ENCODE measurements around the gene RBM47. TPM values are rescaled to one million over a fixed set of nuclear protein-coding genes. Genes with fewer than 3 reads are reported as not detected.
A peak's percentile ranks its signal among the peaks of the same experiment; 100 is the strongest.

The RBM47 gene
- total and polyA plus RNA-seq, 7 experiments from 2014 or later, result 0.17 to 47.2 (median 1.9) TPM

DNA sequence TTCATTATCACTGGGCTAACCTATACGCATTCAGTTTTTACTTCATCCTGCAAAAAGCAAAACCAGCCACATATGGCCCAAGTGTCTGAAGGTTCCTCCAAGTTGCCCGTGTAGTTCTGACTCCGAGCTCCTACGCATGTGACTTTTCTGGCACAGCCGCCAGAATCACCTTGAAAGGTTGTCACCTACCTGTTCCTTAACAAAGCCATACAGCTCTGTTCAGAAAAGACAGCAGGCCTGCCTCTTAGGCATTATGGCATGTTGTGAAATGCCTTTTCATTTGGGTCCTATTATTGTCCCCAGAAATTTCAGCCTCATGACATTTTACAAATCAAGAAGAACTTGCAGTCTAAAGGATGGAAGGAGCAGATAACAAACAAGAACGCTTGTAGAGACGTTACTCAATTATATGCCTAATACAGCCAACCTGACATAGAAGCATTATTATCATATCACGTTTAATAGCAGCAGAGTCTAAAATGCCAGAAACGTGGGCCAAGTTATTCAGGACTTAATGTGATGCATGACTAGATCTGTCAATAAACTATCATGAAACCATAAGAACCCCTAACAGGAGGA, 118.5 kb downstream of the RBM47 start:
- Histone ChIP-seq H3K4me3 (ENCODE audit: low read length) (no peak overlapping the region), H3K36me3 (ENCODE audit: control insufficient read depth in 2 of 3, insufficient read depth in 3 of 3, low read length in 3 of 3) (no peaks in the 10 kb centered on the region), H3K9me3 (ENCODE audit: control insufficient read depth in 2 of 3, low read length in 3 of 3) (no peaks in the 10 kb centered on the region), H3K27ac (ENCODE audit: low read depth, low read length) (no peak overlapping the region), H3K4me1 (ENCODE audit: control insufficient read depth in 2 of 2, insufficient read depth in 2 of 2, low read length in 2 of 2) (no peaks in the 10 kb centered on the region), H3K27me3 (ENCODE audit: control insufficient read depth in 2 of 2, insufficient read depth in 2 of 2, low read length in 2 of 2) (no peaks in the 10 kb centered on the region)
- H3K4me1 Mint-ChIP-seq, result peaks cover 0 to 12% (median 7%) of the 10 kb centered on the region in 7 donors
- no peak overlapping the region for H3K4me3 Mint-ChIP-seq
- no peaks in the 10 kb centered on the region for H3K27me3 Mint-ChIP-seq
- ChIA-PET CTCF (no interaction called here), POLR2A (no interaction called here)
- H3K9me3 Mint-ChIP-seq, result no peaks in the 10 kb centered on the region
- no peak overlapping the region for H3K27ac Mint-ChIP-seq
- intact Hi-C loops (cut with micrococcal nuclease), result no loop called here
- H3K36me3 Mint-ChIP-seq, result peaks cover 0 to 2% (median 0%) of the 10 kb centered on the region in 5 donors
- no peak for DNase-seq
- no peak for ATAC-seq

GRCh38 chr4:40507977-40508376, 121.7 kb downstream of the RBM47 start:
- peak in 4 of 9 donors; percentile 2 to 17 (median 10) for DNase-seq
- ChIA-PET CTCF (no interaction called here), POLR2A (no interaction called here)
- Mint-ChIP-seq H3K9me3 (peaks cover 0 to 1% (median 0%) of the 10 kb centered on the region in 11 donors), H3K27ac (no peak overlapping the region), H3K4me3 (no peak overlapping the region), H3K4me1 (peaks cover 4 to 10% (median 7%) of the 10 kb centered on the region in 7 donors), H3K27me3 (no peaks in the 10 kb centered on the region), H3K36me3 (peaks cover 0 to 5% (median 0%) of the 10 kb centered on the region in 5 donors)
- Histone ChIP-seq H3K9me3 (ENCODE audit: control insufficient read depth in 2 of 3, low read length in 3 of 3) (no peaks in the 10 kb centered on the region), H3K36me3 (ENCODE audit: control insufficient read depth in 2 of 3, insufficient read depth in 3 of 3, low read length in 3 of 3) (no peaks in the 10 kb centered on the region), H3K4me3 (ENCODE audit: low read length) (no peak overlapping the region), H3K27me3 (ENCODE audit: control insufficient read depth in 2 of 2, insufficient read depth in 2 of 2, low read length in 2 of 2) (no peaks in the 10 kb centered on the region), H3K4me1 (ENCODE audit: control insufficient read depth in 2 of 2, insufficient read depth in 2 of 2, low read length in 2 of 2) (peaks cover 0 to 4% of the 10 kb centered on the region in 2 donors), H3K27ac (ENCODE audit: low read depth, low read length) (no peak overlapping the region)
- no peak for ATAC-seq
- intact Hi-C loops (cut with micrococcal nuclease), result no loop called here

- Mint-ChIP-seq H3K9me3 (peaks cover 0 to 1% (median 0%) of the 10 kb centered on the region in 11 donors), H3K27me3 (no peaks in the 10 kb centered on the region), H3K4me3 (no peak overlapping the region), H3K36me3 (peaks cover 0 to 12% (median 0%) of the 10 kb centered on the region in 5 donors), H3K27ac (no peak overlapping the region), H3K4me1 (peaks cover 10 to 20% (median 17%) of the 10 kb centered on the region in 7 donors)
- ATAC-seq (no peak), DNase-seq (no peak)
- H3K27me3 ChIP-seq (ENCODE audit: control insufficient read depth in 2 of 2, insufficient read depth in 2 of 2, low read length in 2 of 2), result no peaks in the 10 kb centered on the region
- peaks cover 0 to 10% of the 10 kb centered on the region in 2 donors for H3K4me1 ChIP-seq (ENCODE audit: control insufficient read depth in 2 of 2, insufficient read depth in 2 of 2, low read length in 2 of 2)
- H3K9me3 ChIP-seq (ENCODE audit: control insufficient read depth in 2 of 3, low read length in 3 of 3), result no peaks in the 10 kb centered on the region
- POLR2A ChIA-PET, result interaction anchor here (0.6 kb wide), 1 partner anchor 226 kb away, joined by 4 read pairs; no protein-coding TSS in a partner anchor
- H3K4me3 ChIP-seq (ENCODE audit: low read length), result no peak overlapping the region
- CTCF ChIA-PET, result no interaction called here
- no peaks in the 10 kb centered on the region for H3K36me3 ChIP-seq (ENCODE audit: control insufficient read depth in 2 of 3, insufficient read depth in 3 of 3, low read length in 3 of 3)
- H3K27ac ChIP-seq (ENCODE audit: low read depth, low read length), result no peak overlapping the region
- intact Hi-C loops (cut with micrococcal nuclease), result no loop called here
These were observed 123.2 kb downstream of the RBM47 start for GRCh38 chr4:40506492-40506891.

- Histone ChIP-seq H3K4me3 (ENCODE audit: low read length) (no peak overlapping the region), H3K4me1 (ENCODE audit: control insufficient read depth in 2 of 2, insufficient read depth in 2 of 2, low read length in 2 of 2) (peaks cover 0 to 10% of the 10 kb centered on the region in 2 donors), H3K9me3 (ENCODE audit: control insufficient read depth in 2 of 3, low read length in 3 of 3) (no peaks in the 10 kb centered on the region), H3K27me3 (ENCODE audit: control insufficient read depth in 2 of 2, insufficient read depth in 2 of 2, low read length in 2 of 2) (no peaks in the 10 kb centered on the region), H3K27ac (ENCODE audit: low read depth, low read length) (no peak overlapping the region), H3K36me3 (ENCODE audit: control insufficient read depth in 2 of 3, insufficient read depth in 3 of 3, low read length in 3 of 3) (no peaks in the 10 kb centered on the region)
- peaks cover 0 to 1% (median 0%) of the 10 kb centered on the region in 11 donors for H3K9me3 Mint-ChIP-seq
- H3K27me3 Mint-ChIP-seq, result no peaks in the 10 kb centered on the region
- peaks cover 10 to 20% (median 17%) of the 10 kb centered on the region in 7 donors for H3K4me1 Mint-ChIP-seq
- H3K36me3 Mint-ChIP-seq, result peaks cover 0 to 12% (median 0%) of the 10 kb centered on the region in 5 donors
- POLR2A ChIA-PET, result interaction anchor here (0.6 kb wide), 1 partner anchor 226 kb away, joined by 4 read pairs; no protein-coding TSS in a partner anchor
- H3K27ac Mint-ChIP-seq, result no peak overlapping the region
- no peak overlapping the region for H3K4me3 Mint-ChIP-seq
- CTCF ChIA-PET, result no interaction called here
- no peak for DNase-seq
- no peak for ATAC-seq
- intact Hi-C loops (cut with micrococcal nuclease), result no loop called here
These were observed 123.6 kb downstream of the RBM47 start for GRCh38 chr4:40506066-40506465.

GRCh38 chr4:40502934-40503333, 126.7 kb downstream of the RBM47 start:
- H3K27me3 ChIP-seq (ENCODE audit: control insufficient read depth in 2 of 2, insufficient read depth in 2 of 2, low read length in 2 of 2), result no peaks in the 10 kb centered on the region
- peaks cover 0 to 10% of the 10 kb centered on the region in 2 donors for H3K4me1 ChIP-seq (ENCODE audit: control insufficient read depth in 2 of 2, insufficient read depth in 2 of 2, low read length in 2 of 2)
- ATAC-seq (peak; percentile 54), DNase-seq (peak in 6 of 9 donors; percentile 11 to 41 (median 24))
- ChIA-PET CTCF (no interaction called here), POLR2A (interaction anchor here (0.6 kb wide), 1 partner anchor 333 kb away, joined by 3 read pairs; no protein-coding TSS in a partner anchor)
- peaks cover 10 to 20% (median 17%) of the 10 kb centered on the region in 7 donors for H3K4me1 Mint-ChIP-seq
- H3K27me3 Mint-ChIP-seq, result no peaks in the 10 kb centered on the region
- intact Hi-C loops (cut with micrococcal nuclease), result no loop called here
- H3K9me3 ChIP-seq (ENCODE audit: control insufficient read depth in 2 of 3, low read length in 3 of 3), result no peaks in the 10 kb centered on the region
- peak overlapping the region; percentile 23 to 89 (median 59) for H3K27ac Mint-ChIP-seq
- peaks cover 0 to 10% (median 0%) of the 10 kb centered on the region in 5 donors for H3K36me3 Mint-ChIP-seq
- no peaks in the 10 kb centered on the region for H3K36me3 ChIP-seq (ENCODE audit: control insufficient read depth in 2 of 3, insufficient read depth in 3 of 3, low read length in 3 of 3)
- H3K4me3 Mint-ChIP-seq, result peak overlapping the region in 7 of 10 donors; percentile 2 to 59 (median 20)
- H3K27ac ChIP-seq (ENCODE audit: low read depth, low read length), result no peak overlapping the region
- peaks cover 0 to 1% (median 0%) of the 10 kb centered on the region in 11 donors for H3K9me3 Mint-ChIP-seq
- no peak overlapping the region for H3K4me3 ChIP-seq (ENCODE audit: low read length)

DNA sequence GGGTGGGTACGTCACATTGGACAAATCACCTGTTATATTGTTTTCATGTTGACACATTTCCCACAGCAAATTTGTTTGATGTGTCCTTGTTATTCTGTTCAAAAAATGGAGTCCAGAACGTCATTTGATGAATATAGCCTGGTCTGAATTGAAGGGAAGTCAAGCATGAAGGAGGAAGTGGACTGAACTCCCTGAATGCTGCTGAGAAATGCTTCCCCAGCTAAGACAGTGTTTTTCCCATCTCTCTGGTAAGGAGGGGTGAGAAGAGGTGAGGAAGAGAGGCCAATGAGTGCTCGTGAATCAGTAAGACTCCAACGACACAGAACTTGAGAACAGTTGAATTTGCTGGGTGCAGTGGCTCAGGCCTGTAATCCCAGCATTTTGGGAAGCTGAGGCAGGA, 127.4 kb downstream of the RBM47 start:
- ChIA-PET CTCF (no interaction called here), POLR2A (interaction anchor here (0.6 kb wide), 1 partner anchor 333 kb away, joined by 3 read pairs; no protein-coding TSS in a partner anchor)
- H3K27ac Mint-ChIP-seq, result peak overlapping the region in 8 of 9 donors; percentile 26 to 78 (median 46)
- intact Hi-C loops (cut with micrococcal nuclease), result no loop called here
- Histone ChIP-seq H3K4me3 (ENCODE audit: low read length) (no peak overlapping the region), H3K36me3 (ENCODE audit: control insufficient read depth in 2 of 3, insufficient read depth in 3 of 3, low read length in 3 of 3) (no peaks in the 10 kb centered on the region), H3K27me3 (ENCODE audit: control insufficient read depth in 2 of 2, insufficient read depth in 2 of 2, low read length in 2 of 2) (no peaks in the 10 kb centered on the region), H3K9me3 (ENCODE audit: control insufficient read depth in 2 of 3, low read length in 3 of 3) (no peaks in the 10 kb centered on the region), H3K4me1 (ENCODE audit: control insufficient read depth in 2 of 2, insufficient read depth in 2 of 2, low read length in 2 of 2) (peaks cover 0 to 10% of the 10 kb centered on the region in 2 donors), H3K27ac (ENCODE audit: low read depth, low read length) (no peak overlapping the region)
- H3K4me3 Mint-ChIP-seq, result peak overlapping the region in 3 of 10 donors; percentile 6 to 52 (median 31)
- ATAC-seq (peak; percentile 34), DNase-seq (no peak)
- H3K27me3 Mint-ChIP-seq, result no peaks in the 10 kb centered on the region
- H3K36me3 Mint-ChIP-seq, result peaks cover 0 to 10% (median 0%) of the 10 kb centered on the region in 5 donors
- H3K9me3 Mint-ChIP-seq, result peaks cover 0 to 1% (median 0%) of the 10 kb centered on the region in 11 donors
- peaks cover 10 to 20% (median 18%) of the 10 kb centered on the region in 7 donors for H3K4me1 Mint-ChIP-seq

Data from naive thymus-derived CD4-positive, alpha-beta T cell (primary cell).